Astrocyte of the cerebellum (primary cell): Measurements from ENCODE around the gene RASA3.
A peak's percentile ranks its signal among the peaks of the same experiment; 100 is the strongest.

Experiments
- DNase-seq: peaks from one replicate; pipeline ENCODE4 v3.0.0-alpha.2; 2011; ENCODE audit warnings: low read depth
- H3K4me3 ChIP-seq: 2 replicates; pipeline ENCODE4 v1.5.1; 2011; ENCODE audit warnings: mild to moderate bottlenecking, low read depth, low read length, moderate library complexity
- in situ Hi-C: cut with HindIII; loops from 2 replicates; pipeline ENCODE4 v1.10.0; 2017; ENCODE audit warnings: low sequenced_read_pairs
- TF ChIP-seq, protein P1 (sequence below): IDR thresholded peaks from 2 replicates; pipeline ENCODE4 v1.5.1; 2012; ENCODE audit warnings: low read length, low read depth, moderate library complexity, mild to moderate bottlenecking; ENCODE audit errors: missing control alignments

Gene RASA3

GRCh38 chr13:113928685-113929627 is 203.5 kb downstream of the RASA3 start:
- peak; percentile 57 for DNase-seq
- in situ Hi-C loops = no loop called here
- H3K4me3 ChIP-seq = no peak overlapping the region
- TF ChIP-seq, protein P1, sequence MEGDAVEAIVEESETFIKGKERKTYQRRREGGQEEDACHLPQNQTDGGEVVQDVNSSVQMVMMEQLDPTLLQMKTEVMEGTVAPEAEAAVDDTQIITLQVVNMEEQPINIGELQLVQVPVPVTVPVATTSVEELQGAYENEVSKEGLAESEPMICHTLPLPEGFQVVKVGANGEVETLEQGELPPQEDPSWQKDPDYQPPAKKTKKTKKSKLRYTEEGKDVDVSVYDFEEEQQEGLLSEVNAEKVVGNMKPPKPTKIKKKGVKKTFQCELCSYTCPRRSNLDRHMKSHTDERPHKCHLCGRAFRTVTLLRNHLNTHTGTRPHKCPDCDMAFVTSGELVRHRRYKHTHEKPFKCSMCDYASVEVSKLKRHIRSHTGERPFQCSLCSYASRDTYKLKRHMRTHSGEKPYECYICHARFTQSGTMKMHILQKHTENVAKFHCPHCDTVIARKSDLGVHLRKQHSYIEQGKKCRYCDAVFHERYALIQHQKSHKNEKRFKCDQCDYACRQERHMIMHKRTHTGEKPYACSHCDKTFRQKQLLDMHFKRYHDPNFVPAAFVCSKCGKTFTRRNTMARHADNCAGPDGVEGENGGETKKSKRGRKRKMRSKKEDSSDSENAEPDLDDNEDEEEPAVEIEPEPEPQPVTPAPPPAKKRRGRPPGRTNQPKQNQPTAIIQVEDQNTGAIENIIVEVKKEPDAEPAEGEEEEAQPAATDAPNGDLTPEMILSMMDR = no peak
